ENCODE measurements around the gene HELQ. TPM values are rescaled to one million over a fixed set of nuclear protein-coding genes. Genes with fewer than 3 reads are reported as not detected.
"Not testable (repeated sequence)": the region's sequence is repeated elsewhere in the genome, so short reads cannot be mapped to it uniquely, and the experiment has no call there.

Gene HELQ
- total RNA-seq, 1 experiment from 2014 or later, result 11.5 TPM

- H3K36me3 ChIP-seq (ENCODE audit: insufficient read depth, low read length, poor library complexity, severe bottlenecking), result no peaks in the 10 kb centered on the region
- no TSS peak for BruUV-seq (replicated peaks)
- POLR2A ChIA-PET (ENCODE audit: low non-redundant PET), result no interaction called here
- no peak for TF ChIP-seq EZH2 (IDR thresholded peaks at IDR 0.05; ENCODE audit: borderline replicate concordance, low read depth, low read length, poor library complexity, severe bottlenecking)
- TF ChIP-seq CTCF (conservative IDR thresholded peaks at IDR 0.05; ENCODE audit: low read depth, low read length), result no peak
- no peak overlapping the region for H3K27ac ChIP-seq (ENCODE audit: low read depth, low read length, poor library complexity, severe bottlenecking)
- H3K27me3 ChIP-seq (replicated peaks; ENCODE audit: insufficient read depth, low read depth, low read length, poor library complexity), result no peaks in the 10 kb centered on the region
- intact Hi-C loops (cut with micrococcal nuclease; ENCODE audit: unreplicated experiment), result no loop called here
- CTCF ChIA-PET, result no interaction called here
- H3K4me1 ChIP-seq (ENCODE audit: insufficient read depth, low read length, poor library complexity, severe bottlenecking), result no peaks in the 10 kb centered on the region
- DNase-seq (ENCODE audit: low spot score), result no peak
- no peaks in the 10 kb centered on the region for H3K9me3 ChIP-seq (ENCODE audit: low read depth, low read length, poor library complexity, severe bottlenecking)
- no peak overlapping the region for H3K4me3 ChIP-seq (ENCODE audit: low read depth, low read length, poor library complexity, severe bottlenecking)
Measured at GRCh38 chr4:83413676-83414075, 41.9 kb downstream of the HELQ start.

- H3K4me1 ChIP-seq (ENCODE audit: insufficient read depth, low read length, poor library complexity, severe bottlenecking), result no peaks in the 10 kb centered on the region
- BruUV-seq (replicated peaks), result no TSS peak
- H3K36me3 ChIP-seq (ENCODE audit: insufficient read depth, low read length, poor library complexity, severe bottlenecking), result no peaks in the 10 kb centered on the region
- ChIA-PET POLR2A (ENCODE audit: low non-redundant PET) (no interaction called here), CTCF (no interaction called here)
- no peaks in the 10 kb centered on the region for H3K27me3 ChIP-seq (replicated peaks; ENCODE audit: insufficient read depth, low read depth, low read length, poor library complexity)
- no peak for DNase-seq (ENCODE audit: low spot score)
- H3K27ac ChIP-seq (ENCODE audit: low read depth, low read length, poor library complexity, severe bottlenecking), result no peak overlapping the region
- H3K4me3 ChIP-seq (ENCODE audit: low read depth, low read length, poor library complexity, severe bottlenecking), result no peak overlapping the region
- no peaks in the 10 kb centered on the region for H3K9me3 ChIP-seq (ENCODE audit: low read depth, low read length, poor library complexity, severe bottlenecking)
- intact Hi-C loops (cut with micrococcal nuclease; ENCODE audit: unreplicated experiment), result no loop called here
- TF ChIP-seq CTCF (conservative IDR thresholded peaks at IDR 0.05; ENCODE audit: low read depth, low read length), result no peak
- TF ChIP-seq EZH2 (IDR thresholded peaks at IDR 0.05; ENCODE audit: borderline replicate concordance, low read depth, low read length, poor library complexity, severe bottlenecking), result no peak
Measured at GRCh38 chr4:83408908-83409307, 46.7 kb downstream of the HELQ start.

- DNase-seq (ENCODE audit: low spot score), result no peak
- Histone ChIP-seq H3K27ac (ENCODE audit: low read depth, low read length, poor library complexity, severe bottlenecking) (no peak overlapping the region), H3K4me1 (ENCODE audit: insufficient read depth, low read length, poor library complexity, severe bottlenecking) (no peaks in the 10 kb centered on the region), H3K9me3 (ENCODE audit: low read depth, low read length, poor library complexity, severe bottlenecking) (no peaks in the 10 kb centered on the region), H3K4me3 (ENCODE audit: low read depth, low read length, poor library complexity, severe bottlenecking) (no peak overlapping the region), H3K27me3 (replicated peaks; ENCODE audit: insufficient read depth, low read depth, low read length, poor library complexity) (no peaks in the 10 kb centered on the region), H3K36me3 (ENCODE audit: insufficient read depth, low read length, poor library complexity, severe bottlenecking) (no peaks in the 10 kb centered on the region)
- BruUV-seq (replicated peaks), result no TSS peak
- POLR2A ChIA-PET (ENCODE audit: low non-redundant PET), result no interaction called here
- intact Hi-C loops (cut with micrococcal nuclease; ENCODE audit: unreplicated experiment), result no loop called here
- CTCF ChIA-PET, result no interaction called here
- TF ChIP-seq EZH2 (IDR thresholded peaks at IDR 0.05; ENCODE audit: borderline replicate concordance, low read depth, low read length, poor library complexity, severe bottlenecking) (no peak), CTCF (conservative IDR thresholded peaks at IDR 0.05; ENCODE audit: low read depth, low read length) (no peak)
Measured at GRCh38 chr4:83405844-83406816, 49.5 kb downstream of the HELQ start.

- H3K27me3 ChIP-seq (replicated peaks; ENCODE audit: insufficient read depth, low read depth, low read length, poor library complexity); DNase-seq (ENCODE audit: low spot score); H3K27ac ChIP-seq (ENCODE audit: low read depth, low read length, poor library complexity, severe bottlenecking); POLR2A ChIA-PET (ENCODE audit: low non-redundant PET); H3K36me3 ChIP-seq (ENCODE audit: insufficient read depth, low read length, poor library complexity, severe bottlenecking); H3K4me3 ChIP-seq (ENCODE audit: low read depth, low read length, poor library complexity, severe bottlenecking); BruUV-seq (replicated peaks); intact Hi-C loops (cut with micrococcal nuclease; ENCODE audit: unreplicated experiment); H3K9me3 ChIP-seq (ENCODE audit: low read depth, low read length, poor library complexity, severe bottlenecking); CTCF ChIA-PET; H3K4me1 ChIP-seq (ENCODE audit: insufficient read depth, low read length, poor library complexity, severe bottlenecking): not testable (repeated sequence)
Measured at GRCh38 chr4:83398158-83398557, 57.5 kb downstream of the HELQ start.
